Measurements from ENCODE around the gene SIN3A.

Gene SIN3A

GRCh38 chr15:75455982-75456531 is 4.6 kb upstream of the SIN3A start:
- H3K4ac ChIP-seq (ENCODE audit: low read depth, low read length): no peak overlapping the region
- H4K12ac ChIP-seq (ENCODE audit: low read depth, low read length): peak overlapping the region; percentile 69
- peak overlapping the region; percentile 90 for H3K4me2 ChIP-seq (ENCODE audit: low read length)
- H3K9ac ChIP-seq (ENCODE audit: low read length): peak overlapping the region; percentile 85
- peak overlapping the region; percentile 30 for H3K27ac ChIP-seq (ENCODE audit: low read depth, low read length)
- no peak overlapping the region for H2AK5ac ChIP-seq (ENCODE audit: low read length)
- peak overlapping the region; percentile 81 for H2BK5ac ChIP-seq (ENCODE audit: low read depth, low read length, poor library complexity)
- peak overlapping the region; percentile 88 for H3K4me3 ChIP-seq (ENCODE audit: low read depth, low read length)
- H3K27me3 ChIP-seq (ENCODE audit: insufficient read depth, low read length): no peaks in the 10 kb centered on the region
- no CpG with 5 or more reads among the region's 24 CpGs for WGBS (ENCODE audit: extremely low coverage, insufficient coverage, insufficient read length)
- no peaks in the 10 kb centered on the region for H3K9me3 ChIP-seq (ENCODE audit: insufficient read depth, low read depth, low read length)
- no peaks in the 10 kb centered on the region for H3K36me3 ChIP-seq (ENCODE audit: control insufficient read depth in 1 of 2, insufficient read depth in 2 of 2, low read length in 2 of 2)
- peaks cover 25% of the 10 kb centered on the region for H3K79me1 ChIP-seq (ENCODE audit: low read length)
- peak overlapping the region; percentile 87 for H4K8ac ChIP-seq (ENCODE audit: low read depth, low read length)
- peaks cover 4 to 6% of the 10 kb centered on the region in 2 experiments for H3K4me1 ChIP-seq (ENCODE audit: control insufficient read depth in 1 of 2, insufficient read depth in 2 of 2, low read length in 2 of 2)
- H2AFZ ChIP-seq (ENCODE audit: insufficient read depth, low read length, poor library complexity): peak overlapping the region; percentile 80
- peaks cover 19% of the 10 kb centered on the region for H3K79me2 ChIP-seq (ENCODE audit: control insufficient read depth, insufficient read depth, low read length, poor library complexity)
- peak; percentile 84 to 86 for DNase-seq
- no peak overlapping the region for H2BK12ac ChIP-seq (ENCODE audit: low read length)
- peak overlapping the region; percentile 70 for H4K91ac ChIP-seq (ENCODE audit: low read depth, low read length)
- peak overlapping the region; percentile 78 for H3K18ac ChIP-seq (ENCODE audit: low read length)
- H3K23ac ChIP-seq (ENCODE audit: low read length): no peak overlapping the region
- peak overlapping the region; percentile 77 for H3K14ac ChIP-seq (ENCODE audit: low read length)
- H2BK120ac ChIP-seq (ENCODE audit: insufficient read depth, low read length, poor library complexity): peak overlapping the region; percentile 54

- H2BK5ac ChIP-seq (ENCODE audit: low read depth, low read length, poor library complexity): peak overlapping the region; percentile 82
- no peak overlapping the region for H2BK12ac ChIP-seq (ENCODE audit: low read length)
- H3K9me3 ChIP-seq (ENCODE audit: insufficient read depth, low read depth, low read length): no peaks in the 10 kb centered on the region
- no CpG with 5 or more reads among the region's 48 CpGs for WGBS (ENCODE audit: extremely low coverage, insufficient coverage, insufficient read length)
- peaks cover 25% of the 10 kb centered on the region for H3K79me1 ChIP-seq (ENCODE audit: low read length)
- peak overlapping the region; percentile 80 for H2AFZ ChIP-seq (ENCODE audit: insufficient read depth, low read length, poor library complexity)
- H3K27me3 ChIP-seq (ENCODE audit: insufficient read depth, low read length): no peaks in the 10 kb centered on the region
- H2BK120ac ChIP-seq (ENCODE audit: insufficient read depth, low read length, poor library complexity): peak overlapping the region; percentile 83
- H3K14ac ChIP-seq (ENCODE audit: low read length): peak overlapping the region; percentile 77
- H3K79me2 ChIP-seq (ENCODE audit: control insufficient read depth, insufficient read depth, low read length, poor library complexity): peaks cover 19% of the 10 kb centered on the region
- peak overlapping the region; percentile 69 for H4K12ac ChIP-seq (ENCODE audit: low read depth, low read length)
- peak overlapping the region; percentile 78 for H3K18ac ChIP-seq (ENCODE audit: low read length)
- H3K4me1 ChIP-seq (ENCODE audit: control insufficient read depth in 1 of 2, insufficient read depth in 2 of 2, low read length in 2 of 2): peaks cover 4 to 6% of the 10 kb centered on the region in 2 experiments
- H3K36me3 ChIP-seq (ENCODE audit: control insufficient read depth in 1 of 2, insufficient read depth in 2 of 2, low read length in 2 of 2): no peaks in the 10 kb centered on the region
- DNase-seq: peak; percentile 85 to 86
- H3K9ac ChIP-seq (ENCODE audit: low read length): peak overlapping the region; percentile 96
- no peak overlapping the region for H3K23ac ChIP-seq (ENCODE audit: low read length)
- peak overlapping the region; percentile 94 for H3K27ac ChIP-seq (ENCODE audit: low read depth, low read length)
- peak overlapping the region; percentile 90 for H3K4me2 ChIP-seq (ENCODE audit: low read length)
- no peak overlapping the region for H2AK5ac ChIP-seq (ENCODE audit: low read length)
- H4K8ac ChIP-seq (ENCODE audit: low read depth, low read length): peak overlapping the region; percentile 87
- H3K4me3 ChIP-seq (ENCODE audit: low read depth, low read length): peak overlapping the region; percentile 92
- H3K4ac ChIP-seq (ENCODE audit: low read depth, low read length): peak overlapping the region; percentile 73
- peak overlapping the region; percentile 70 for H4K91ac ChIP-seq (ENCODE audit: low read depth, low read length)
Observed at GRCh38 chr15:75455424-75455981, 4.0 kb upstream of the SIN3A start.

GRCh38 chr15:75454471-75455378 is 3.2 kb upstream of the SIN3A start:
- DNase-seq: peak; percentile 41 to 62
- Histone ChIP-seq H3K4ac (ENCODE audit: low read depth, low read length) (peak overlapping the region; percentile 73), H2BK120ac (ENCODE audit: insufficient read depth, low read length, poor library complexity) (peak overlapping the region; percentile 83), H3K27me3 (ENCODE audit: insufficient read depth, low read length) (no peaks in the 10 kb centered on the region), H3K36me3 (ENCODE audit: control insufficient read depth in 1 of 2, insufficient read depth in 2 of 2, low read length in 2 of 2) (no peaks in the 10 kb centered on the region), H3K4me2 (ENCODE audit: low read length) (peak overlapping the region; percentile 90), H4K91ac (ENCODE audit: low read depth, low read length) (peak overlapping the region; percentile 81), H3K4me1 (ENCODE audit: control insufficient read depth in 1 of 2, insufficient read depth in 2 of 2, low read length in 2 of 2) (peaks cover 4 to 8% of the 10 kb centered on the region in 2 experiments), H2AFZ (ENCODE audit: insufficient read depth, low read length, poor library complexity) (peak overlapping the region; percentile 75), H2BK5ac (ENCODE audit: low read depth, low read length, poor library complexity) (peak overlapping the region; percentile 82), H3K79me2 (ENCODE audit: control insufficient read depth, insufficient read depth, low read length, poor library complexity) (peaks cover 22% of the 10 kb centered on the region), H4K12ac (ENCODE audit: low read depth, low read length) (peak overlapping the region; percentile 40), H2BK12ac (ENCODE audit: low read length) (no peak overlapping the region), H3K79me1 (ENCODE audit: low read length) (peaks cover 28% of the 10 kb centered on the region), H3K9ac (ENCODE audit: low read length) (peak overlapping the region; percentile 96), H3K23ac (ENCODE audit: low read length) (no peak overlapping the region), H2AK5ac (ENCODE audit: low read length) (peak overlapping the region; percentile 29), H3K18ac (ENCODE audit: low read length) (peak overlapping the region; percentile 92), H3K9me3 (ENCODE audit: insufficient read depth, low read depth, low read length) (no peaks in the 10 kb centered on the region), H4K8ac (ENCODE audit: low read depth, low read length) (peak overlapping the region; percentile 72), H3K27ac (ENCODE audit: low read depth, low read length) (peak overlapping the region; percentile 94), H3K14ac (ENCODE audit: low read length) (peak overlapping the region; percentile 77), H3K4me3 (ENCODE audit: low read depth, low read length) (peak overlapping the region; percentile 92)
- WGBS (ENCODE audit: extremely low coverage, insufficient coverage, insufficient read length): no CpG with 5 or more reads among the region's 116 CpGs

GRCh38 chr15:75453703-75454470 is 2.4 kb upstream of the SIN3A start:
- H3K9me3 ChIP-seq (ENCODE audit: insufficient read depth, low read depth, low read length): no peaks in the 10 kb centered on the region
- H3K4me1 ChIP-seq (ENCODE audit: control insufficient read depth in 1 of 2, insufficient read depth in 2 of 2, low read length in 2 of 2): peaks cover 4 to 8% of the 10 kb centered on the region in 2 experiments
- no CpG with 5 or more reads among the region's 57 CpGs for WGBS (ENCODE audit: extremely low coverage, insufficient coverage, insufficient read length)
- peak overlapping the region; percentile 85 for H3K14ac ChIP-seq (ENCODE audit: low read length)
- H3K18ac ChIP-seq (ENCODE audit: low read length): peak overlapping the region; percentile 31
- peak overlapping the region; percentile 91 for H4K91ac ChIP-seq (ENCODE audit: low read depth, low read length)
- peak overlapping the region; percentile 82 for H3K9ac ChIP-seq (ENCODE audit: low read length)
- peak overlapping the region; percentile 90 for H3K4me2 ChIP-seq (ENCODE audit: low read length)
- H2BK12ac ChIP-seq (ENCODE audit: low read length): peak overlapping the region; percentile 62
- DNase-seq: peak; percentile 99 to 100
- H3K79me2 ChIP-seq (ENCODE audit: control insufficient read depth, insufficient read depth, low read length, poor library complexity): peaks cover 23% of the 10 kb centered on the region
- H4K12ac ChIP-seq (ENCODE audit: low read depth, low read length): peak overlapping the region; percentile 83
- H3K27me3 ChIP-seq (ENCODE audit: insufficient read depth, low read length): no peaks in the 10 kb centered on the region
- H4K8ac ChIP-seq (ENCODE audit: low read depth, low read length): peak overlapping the region; percentile 72
- H2AK5ac ChIP-seq (ENCODE audit: low read length): peak overlapping the region; percentile 80
- H3K4me3 ChIP-seq (ENCODE audit: low read depth, low read length): peak overlapping the region; percentile 92
- H3K23ac ChIP-seq (ENCODE audit: low read length): no peak overlapping the region
- peaks cover 28% of the 10 kb centered on the region for H3K79me1 ChIP-seq (ENCODE audit: low read length)
- no peak overlapping the region for H2AFZ ChIP-seq (ENCODE audit: insufficient read depth, low read length, poor library complexity)
- peak overlapping the region; percentile 89 for H3K4ac ChIP-seq (ENCODE audit: low read depth, low read length)
- H3K36me3 ChIP-seq (ENCODE audit: control insufficient read depth in 1 of 2, insufficient read depth in 2 of 2, low read length in 2 of 2): no peaks in the 10 kb centered on the region
- peak overlapping the region; percentile 94 for H3K27ac ChIP-seq (ENCODE audit: low read depth, low read length)
- H2BK5ac ChIP-seq (ENCODE audit: low read depth, low read length, poor library complexity): peak overlapping the region; percentile 60
- H2BK120ac ChIP-seq (ENCODE audit: insufficient read depth, low read length, poor library complexity): peak overlapping the region; percentile 15
